HG03139 (cell line): ENCODE data around the gene RAB40B.

Source experiments
- ATAC-seq: cut with Tn5 transposase; IDR thresholded peaks from one replicate; pipeline ENCODE4 v1.9.1; 2021; ENCODE audit not compliant: unreplicated experiment

The RAB40B gene

DNA sequence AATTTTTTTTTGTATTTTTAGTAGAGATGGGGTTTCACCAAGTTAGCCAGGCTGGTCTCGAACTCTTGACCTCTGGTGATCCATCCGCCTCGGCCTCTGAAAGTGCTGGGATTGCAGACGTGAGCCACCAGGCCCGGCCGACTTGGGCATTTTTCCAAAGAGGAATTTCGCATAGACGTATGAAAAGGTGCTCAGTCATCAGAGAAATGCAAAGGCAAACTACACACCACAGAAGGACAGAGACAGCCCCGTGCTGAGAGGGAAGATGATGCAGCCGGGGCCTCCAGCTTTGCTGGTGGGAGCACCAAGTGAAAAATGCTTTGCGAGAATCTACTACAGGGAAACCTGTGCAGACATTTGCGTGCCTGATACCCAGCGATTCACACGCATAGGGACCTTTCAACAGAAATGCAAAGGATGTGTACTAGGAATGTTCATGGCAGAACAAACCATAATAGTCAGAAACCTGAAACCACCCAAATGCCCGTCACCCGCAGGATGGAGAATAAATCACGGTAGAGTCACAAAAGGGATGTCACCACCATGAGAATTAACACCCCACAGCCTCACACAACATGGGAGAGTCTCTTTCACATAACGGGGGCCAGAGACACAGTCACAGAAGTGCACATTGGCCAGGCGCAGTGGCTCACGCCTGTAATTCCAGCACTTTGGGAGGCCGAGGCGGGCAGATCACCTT is 5.2 kb downstream of the RAB40B start:
- no peak for ATAC-seq

- no peak for ATAC-seq
Measured at GRCh38 chr17:82692268-82692667, 6.2 kb downstream of the RAB40B start.

GRCh38 chr17:82691714-82692113 is 6.8 kb downstream of the RAB40B start:
- no peak for ATAC-seq

GRCh38 chr17:82690786-82691489 is 7.6 kb downstream of the RAB40B start:
- ATAC-seq, result no peak

- no peak for ATAC-seq
Measured at GRCh38 chr17:82689077-82689476, 9.4 kb downstream of the RAB40B start.

- ATAC-seq, result no peak
Measured at GRCh38 chr17:82687871-82688270, 10.6 kb downstream of the RAB40B start.

GRCh38 chr17:82687375-82687861 is 11.1 kb downstream of the RAB40B start:
- no peak for ATAC-seq

GRCh38 chr17:82686366-82687324 is 11.9 kb downstream of the RAB40B start:
- no peak for ATAC-seq

- no peak for ATAC-seq
Measured at GRCh38 chr17:82685291-82685690, 13.2 kb downstream of the RAB40B start.

- no peak for ATAC-seq
Measured at GRCh38 chr17:82684228-82684841, 14.2 kb downstream of the RAB40B start.

- ATAC-seq, result no peak
Measured at GRCh38 chr17:82683534-82683933, 15.0 kb downstream of the RAB40B start.

DNA sequence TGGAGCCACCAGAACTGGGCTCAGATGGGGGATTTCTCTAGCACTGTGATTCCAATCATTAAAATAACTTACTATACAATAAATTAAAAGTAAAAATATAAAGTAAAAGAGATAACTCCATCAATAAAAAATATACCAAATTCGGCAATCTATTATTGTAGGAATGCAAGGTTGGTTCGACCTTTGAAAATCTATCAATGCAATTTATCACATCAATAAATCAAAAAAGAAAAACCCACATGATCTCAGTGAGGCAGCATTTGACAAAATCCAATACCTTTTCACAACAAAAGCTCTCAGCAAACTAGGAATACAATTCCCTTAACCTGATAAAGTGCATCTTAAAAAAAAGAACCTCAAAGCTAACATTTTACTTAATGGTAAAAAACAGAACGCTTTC is 17.0 kb downstream of the RAB40B start:
- no peak for ATAC-seq

DNA sequence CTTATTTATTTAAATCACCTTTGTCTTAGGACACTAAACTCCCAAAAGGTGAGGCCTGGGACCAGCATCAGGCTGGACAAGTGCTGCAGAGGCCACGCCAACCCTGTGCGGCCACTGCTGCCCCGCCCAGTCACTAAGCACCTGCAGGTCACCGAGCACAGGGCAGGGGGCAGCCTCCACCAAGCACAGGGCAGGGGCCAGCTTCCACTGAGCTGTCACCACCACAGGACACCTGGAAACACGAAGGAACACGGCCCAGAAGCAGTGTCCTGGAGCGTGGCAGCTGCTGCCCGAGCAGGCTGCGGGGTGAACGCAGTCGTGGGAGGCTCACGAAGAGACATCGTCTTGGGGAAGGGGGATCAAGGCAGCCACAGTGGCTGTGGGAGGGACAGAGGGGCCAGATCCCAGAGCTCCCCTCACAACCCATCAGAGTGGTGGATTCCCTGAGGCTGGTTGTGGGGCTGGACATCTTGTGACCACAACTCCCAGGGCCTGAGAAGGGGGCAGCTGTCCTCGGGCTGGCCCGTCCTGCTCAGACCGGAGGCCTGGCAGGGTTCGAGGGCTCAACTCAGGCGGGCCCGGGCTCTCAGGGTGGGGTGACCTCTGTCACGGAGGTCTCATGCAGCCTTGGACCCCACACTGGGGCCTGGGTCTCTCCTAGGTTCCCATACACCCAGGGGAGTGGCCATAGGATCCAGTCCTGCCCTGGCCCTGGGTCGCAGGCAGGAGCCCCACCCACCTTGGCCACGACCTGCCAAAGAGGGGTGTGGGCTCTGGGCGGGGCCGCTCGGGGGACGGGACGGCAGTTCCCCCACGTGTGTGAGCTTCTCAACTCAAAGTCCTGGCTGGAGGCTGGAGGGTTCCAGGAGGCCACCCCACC is 18.7 kb downstream of the RAB40B start:
- no peak for ATAC-seq

DNA sequence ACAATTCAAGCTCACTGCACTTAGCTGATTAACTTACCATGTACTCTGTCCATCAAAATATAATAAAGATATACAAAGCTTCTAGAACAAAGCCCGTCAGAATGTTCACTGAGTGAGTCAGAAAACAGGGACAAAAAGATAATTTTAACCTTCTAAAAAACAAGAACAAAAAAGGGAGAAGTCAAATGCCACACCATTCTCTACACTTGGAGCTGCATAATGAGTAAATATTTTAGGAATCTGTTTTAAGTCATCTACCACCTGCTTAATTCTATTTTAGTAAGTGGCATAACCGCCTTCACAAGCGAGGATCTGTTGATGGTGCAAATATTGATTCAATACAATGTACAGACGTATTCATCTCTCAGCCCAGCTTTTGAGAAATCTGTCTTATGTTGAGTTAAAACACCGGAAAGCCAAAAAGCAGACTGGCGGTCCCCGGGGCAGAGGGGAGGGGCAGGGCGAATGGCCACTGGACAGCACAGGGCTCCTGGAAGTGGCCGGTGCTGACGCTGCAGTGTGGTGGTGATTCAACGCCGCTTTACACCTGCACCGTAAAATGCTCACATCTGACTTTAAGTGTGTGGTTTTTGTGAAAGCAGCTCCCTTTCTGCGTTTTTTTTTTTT is 20.1 kb downstream of the RAB40B start:
- no peak for ATAC-seq

DNA sequence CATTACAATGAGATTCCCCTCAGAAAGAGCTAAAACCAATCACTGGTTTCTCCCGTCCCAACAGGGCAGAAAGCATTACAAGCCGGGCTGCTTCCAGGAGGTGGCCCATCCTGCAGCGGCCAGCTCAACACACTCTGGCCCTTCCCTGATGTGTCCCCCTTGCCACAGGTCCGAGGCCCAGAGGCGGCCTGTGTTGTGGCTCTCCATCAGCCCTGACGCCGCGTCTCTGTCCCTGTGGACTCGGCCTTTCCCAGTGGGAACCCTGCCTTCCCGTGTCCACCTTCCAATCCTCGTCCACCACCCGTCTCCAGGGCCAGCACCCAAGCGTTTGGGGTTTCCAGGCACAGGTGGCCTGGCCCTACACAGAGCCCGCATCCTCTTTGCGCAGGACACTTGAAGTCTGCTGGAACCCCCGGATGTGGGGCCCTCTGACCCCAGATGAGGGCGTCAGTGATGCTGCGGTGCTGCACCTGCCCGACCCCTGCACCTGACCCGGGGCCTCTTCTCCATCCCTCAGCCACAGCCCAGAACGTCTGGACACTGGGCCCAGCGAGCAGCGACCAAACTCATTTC is 21.1 kb downstream of the RAB40B start:
- no peak for ATAC-seq

DNA sequence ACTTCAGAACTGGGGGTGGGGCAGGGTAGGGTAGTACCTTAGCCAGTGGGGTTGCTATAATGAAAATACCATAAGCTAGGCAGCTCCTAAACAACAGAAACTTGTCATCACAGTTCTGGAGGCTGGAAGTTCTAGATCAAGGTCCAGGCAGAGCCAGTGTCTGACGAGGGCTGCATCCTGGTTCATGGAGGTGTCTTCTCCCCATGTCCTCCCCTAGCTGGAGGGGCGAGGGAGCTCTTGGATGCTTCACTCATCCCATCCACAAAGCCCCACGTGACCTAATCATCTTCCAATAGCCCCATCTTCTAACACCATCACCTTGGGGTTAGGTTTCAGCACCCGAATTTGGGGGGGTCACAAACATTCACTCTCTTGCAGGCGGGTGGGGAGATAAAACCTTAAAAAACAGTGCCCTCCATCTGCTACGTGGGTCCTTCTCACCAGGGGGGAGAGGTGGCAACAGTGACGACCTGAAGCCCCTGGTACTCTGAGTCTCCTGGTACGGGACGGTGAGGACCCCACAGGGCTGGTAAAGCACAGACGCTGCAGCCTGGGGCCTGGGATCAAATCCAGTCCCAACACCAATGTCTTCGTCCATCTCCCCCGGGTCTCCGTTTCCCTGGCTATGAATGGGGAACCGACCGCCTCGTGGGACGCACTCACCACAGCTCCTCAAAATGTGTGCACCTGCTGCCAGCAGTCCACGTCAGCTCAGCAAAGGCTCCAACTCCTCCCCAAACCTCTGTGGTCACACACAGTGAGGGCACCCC is 22.8 kb downstream of the RAB40B start:
- no peak for ATAC-seq

DNA sequence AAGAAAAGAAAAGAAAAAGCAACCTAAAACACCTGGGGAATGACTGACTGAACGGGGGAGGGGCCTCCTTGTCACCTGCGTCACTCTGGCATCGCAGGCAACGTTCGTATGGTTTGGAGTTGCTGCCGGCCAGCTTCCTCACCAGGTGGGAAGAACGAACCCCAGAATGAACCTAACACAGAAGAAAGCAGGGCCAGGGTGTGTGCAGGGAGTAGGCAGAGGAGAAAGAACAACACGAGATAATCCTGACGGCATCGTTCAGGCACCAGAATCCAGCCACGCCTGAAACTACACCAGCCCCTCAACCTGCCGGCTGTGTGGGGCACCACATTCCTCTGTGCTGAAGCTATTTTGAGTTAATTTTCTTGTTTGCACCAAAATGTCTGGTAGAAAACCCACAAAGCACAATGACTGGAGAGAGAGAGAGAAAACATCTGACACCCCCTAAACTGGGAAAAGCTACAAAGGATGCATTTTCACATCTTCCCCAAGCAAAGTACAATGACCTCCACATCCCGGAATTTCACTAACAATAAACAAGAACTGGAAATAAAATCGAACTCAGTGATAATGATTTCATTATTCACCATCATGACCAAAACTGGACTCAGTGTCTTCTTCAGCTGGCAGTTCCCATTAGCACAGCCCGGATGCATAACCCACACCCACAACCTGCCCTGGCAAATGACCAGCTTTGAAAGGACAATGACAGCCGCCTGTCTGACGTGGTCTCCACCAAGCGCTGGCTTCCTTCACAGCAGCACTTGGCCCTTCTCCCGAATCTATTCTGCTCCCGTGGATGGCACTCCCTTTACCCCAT is 23.6 kb downstream of the RAB40B start:
- no peak for ATAC-seq
